Measurements from ENCODE around the gene SRRM3. TPM values are rescaled to one million over a fixed set of nuclear protein-coding genes. Genes with fewer than 3 reads are reported as not detected.
"Not testable (repeated sequence)": the region's sequence is repeated elsewhere in the genome, so short reads cannot be mapped to it uniquely, and the experiment has no call there.

Gene SRRM3
- total RNA-seq, 1 experiment from 2014 or later, result 0.74 TPM

GRCh38 chr7:76209310-76209709, 7.6 kb downstream of the SRRM3 start:
- no peak overlapping the region for H3K27ac ChIP-seq
- H3K79me2 ChIP-seq (ENCODE audit: low read depth), result no peaks in the 10 kb centered on the region
- intact Hi-C loops (cut with micrococcal nuclease; ENCODE audit: unreplicated experiment), result no loop called here
- no peak overlapping the region for H3K4me2 ChIP-seq
- H4K20me1 ChIP-seq (ENCODE audit: insufficient read depth), result no peaks in the 10 kb centered on the region
- no peaks in the 10 kb centered on the region for H3K4me1 ChIP-seq (replicated peaks; ENCODE audit: insufficient read depth)
- ChIA-PET CTCF (no interaction called here), POLR2A (ENCODE audit: unreplicated experiment) (no interaction called here)
- no peaks in the 10 kb centered on the region for H3K36me3 ChIP-seq (ENCODE audit: low read depth)
- TF ChIP-seq EZH2 (IDR thresholded peaks at IDR 0.05; ENCODE audit: low read depth), result no peak
- TF ChIP-seq CTCF (conservative IDR thresholded peaks at IDR 0.05), result no peak
- no peaks in the 10 kb centered on the region for H3K9me2 ChIP-seq (ENCODE audit: insufficient read depth)
- DNase-seq, result no peak
- H2AFZ ChIP-seq, result no peak overlapping the region
- H3K9me3 ChIP-seq (ENCODE audit: insufficient read depth, low read depth), result no peaks in the 10 kb centered on the region
- BruUV-seq (replicated peaks), result no TSS peak
- no peak overlapping the region for H3K4me3 ChIP-seq
- H3F3A ChIP-seq (ENCODE audit: insufficient read depth, low read depth), result no peaks in the 10 kb centered on the region
- H3K27me3 ChIP-seq (ENCODE audit: insufficient read depth, low read depth), result peaks cover 87% of the 10 kb centered on the region

- DNase-seq, result no peak
- no peaks in the 10 kb centered on the region for H3K4me1 ChIP-seq (replicated peaks; ENCODE audit: insufficient read depth)
- no peak overlapping the region for H3K27ac ChIP-seq
- H3K36me3 ChIP-seq (ENCODE audit: low read depth), result no peaks in the 10 kb centered on the region
- no peaks in the 10 kb centered on the region for H4K20me1 ChIP-seq (ENCODE audit: insufficient read depth)
- H3K4me3 ChIP-seq, result no peak overlapping the region
- POLR2A ChIA-PET (ENCODE audit: unreplicated experiment), result no interaction called here
- H3K9me2 ChIP-seq (ENCODE audit: insufficient read depth), result no peaks in the 10 kb centered on the region
- no peak overlapping the region for H2AFZ ChIP-seq
- no peaks in the 10 kb centered on the region for H3K79me2 ChIP-seq (ENCODE audit: low read depth)
- H3K9me3 ChIP-seq (ENCODE audit: insufficient read depth, low read depth), result no peaks in the 10 kb centered on the region
- no TSS peak for BruUV-seq (replicated peaks)
- intact Hi-C loops (cut with micrococcal nuclease; ENCODE audit: unreplicated experiment), result no loop called here
- no peak for TF ChIP-seq CTCF (conservative IDR thresholded peaks at IDR 0.05)
- no peak for TF ChIP-seq EZH2 (IDR thresholded peaks at IDR 0.05; ENCODE audit: low read depth)
- CTCF ChIA-PET, result interaction anchor here (0.7 kb wide), 1 partner anchor 99 kb away, joined by 6 read pairs; no protein-coding TSS in a partner anchor
- H3K27me3 ChIP-seq (ENCODE audit: insufficient read depth, low read depth), result peaks cover 78% of the 10 kb centered on the region
- no peak overlapping the region for H3K4me2 ChIP-seq
- H3F3A ChIP-seq (ENCODE audit: insufficient read depth, low read depth), result peaks cover 4% of the 10 kb centered on the region; the same call in 1 of the 2 replicates
Measured at GRCh38 chr7:76211216-76211615, 9.5 kb downstream of the SRRM3 start.

GRCh38 chr7:76215349-76215748, 13.7 kb downstream of the SRRM3 start:
- H3K9me2 ChIP-seq (ENCODE audit: insufficient read depth); H3F3A ChIP-seq (ENCODE audit: insufficient read depth, low read depth); POLR2A ChIA-PET (ENCODE audit: unreplicated experiment); H3K27ac ChIP-seq; H2AFZ ChIP-seq; BruUV-seq (replicated peaks); H4K20me1 ChIP-seq (ENCODE audit: insufficient read depth); intact Hi-C loops (cut with micrococcal nuclease; ENCODE audit: unreplicated experiment); H3K36me3 ChIP-seq (ENCODE audit: low read depth); H3K79me2 ChIP-seq (ENCODE audit: low read depth); H3K4me1 ChIP-seq (replicated peaks; ENCODE audit: insufficient read depth); H3K4me3 ChIP-seq; H3K9me3 ChIP-seq (ENCODE audit: insufficient read depth, low read depth); CTCF ChIA-PET; DNase-seq; H3K4me2 ChIP-seq: not testable (repeated sequence)
- H3K27me3 ChIP-seq (ENCODE audit: insufficient read depth, low read depth), result peaks cover 78% of the 10 kb centered on the region

GRCh38 chr7:76216381-76217082, 14.8 kb downstream of the SRRM3 start:
- Histone ChIP-seq H2AFZ (no peak overlapping the region), H3K4me1 (replicated peaks; ENCODE audit: insufficient read depth) (no peaks in the 10 kb centered on the region), H3K27ac (no peak overlapping the region), H4K20me1 (ENCODE audit: insufficient read depth) (no peaks in the 10 kb centered on the region), H3K9me3 (ENCODE audit: insufficient read depth, low read depth) (no peaks in the 10 kb centered on the region), H3K27me3 (ENCODE audit: insufficient read depth, low read depth) (peaks cover 71% of the 10 kb centered on the region), H3F3A (ENCODE audit: insufficient read depth, low read depth) (peaks cover 4% of the 10 kb centered on the region; the same call in 1 of the 2 replicates), H3K4me3 (no peak overlapping the region), H3K79me2 (ENCODE audit: low read depth) (no peaks in the 10 kb centered on the region), H3K36me3 (ENCODE audit: low read depth) (no peaks in the 10 kb centered on the region), H3K4me2 (no peak overlapping the region), H3K9me2 (ENCODE audit: insufficient read depth) (no peaks in the 10 kb centered on the region)
- TF ChIP-seq EZH2 (IDR thresholded peaks at IDR 0.05; ENCODE audit: low read depth) (no peak), CTCF (conservative IDR thresholded peaks at IDR 0.05) (no peak)
- no peak for DNase-seq
- ChIA-PET CTCF (interaction anchor here (0.5 kb wide), 1 partner anchor 39 kb away, joined by 12 read pairs; no protein-coding TSS in a partner anchor), POLR2A (ENCODE audit: unreplicated experiment) (no interaction called here)
- intact Hi-C loops (cut with micrococcal nuclease; ENCODE audit: unreplicated experiment), result no loop called here
- no TSS peak for BruUV-seq (replicated peaks)

All from PC-9 (cell line).